Stimulated activated CD4-positive, alpha-beta T cell treated with anti-CD3 and anti-CD28 coated beads, Interleukin-12 subunit alpha, Interleukin-12 subunit beta, amount 100 ng/mL, for 48 hours (primary cell): ENCODE results near the gene CNIH4.
"Not testable (repeated sequence)": the region's sequence is repeated elsewhere in the genome, so short reads cannot be mapped to it uniquely, and the experiment has no call there.

Experiments used
- DNase-seq, 3 donors: peaks; one replicate each; pipeline ENCODE4 v3.0.0-alpha.2; 2020; ENCODE audit warnings: low read depth in 2 of 3, low spot score in 1 of 3

CNIH4 gene

DNA sequence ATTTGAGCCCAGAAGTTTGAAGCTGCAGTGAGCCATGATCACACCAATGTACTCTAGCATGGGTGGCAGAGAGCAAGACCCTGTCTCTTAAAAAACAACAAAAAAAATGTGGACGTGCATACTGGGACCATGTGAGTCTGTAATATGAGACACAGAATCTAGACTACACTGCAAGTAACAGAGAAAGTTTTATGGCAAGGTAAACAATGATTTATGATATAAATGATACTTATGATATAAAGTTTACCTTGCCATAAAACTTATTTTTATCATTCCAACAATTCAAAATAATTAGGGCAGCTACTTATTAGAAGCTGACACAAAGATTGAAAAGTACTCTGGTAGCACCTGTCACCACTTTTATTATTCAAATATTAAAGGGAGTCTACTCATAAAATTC, 43.2 kb downstream of the CNIH4 start:
- no peak for DNase-seq

DNA sequence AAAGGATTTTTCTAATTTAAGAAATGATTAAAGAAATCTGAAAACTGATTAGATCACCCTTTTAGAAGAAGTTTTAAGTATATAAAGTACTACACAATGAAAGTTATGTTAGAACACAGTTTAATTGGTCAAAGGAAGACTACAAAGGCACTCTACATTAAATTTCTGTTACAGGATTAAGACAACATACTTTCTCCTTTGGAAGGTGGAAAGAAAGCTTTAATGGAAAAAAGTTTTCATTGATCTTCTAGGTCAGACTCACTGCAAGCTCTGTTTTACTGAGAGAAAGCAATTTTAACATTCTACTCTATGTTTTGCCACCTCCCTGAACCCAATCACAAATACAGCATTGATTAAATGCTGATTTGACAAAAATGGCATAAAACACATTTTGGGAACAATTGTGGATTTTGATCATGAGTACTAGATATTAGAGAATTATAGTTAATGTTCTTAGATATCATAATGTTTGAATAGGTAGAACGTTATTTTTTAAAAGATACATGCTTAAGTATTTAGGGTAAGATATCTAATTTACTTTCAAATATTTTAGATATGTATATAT, 45.9 kb downstream of the CNIH4 start:
- DNase-seq = no peak

DNA sequence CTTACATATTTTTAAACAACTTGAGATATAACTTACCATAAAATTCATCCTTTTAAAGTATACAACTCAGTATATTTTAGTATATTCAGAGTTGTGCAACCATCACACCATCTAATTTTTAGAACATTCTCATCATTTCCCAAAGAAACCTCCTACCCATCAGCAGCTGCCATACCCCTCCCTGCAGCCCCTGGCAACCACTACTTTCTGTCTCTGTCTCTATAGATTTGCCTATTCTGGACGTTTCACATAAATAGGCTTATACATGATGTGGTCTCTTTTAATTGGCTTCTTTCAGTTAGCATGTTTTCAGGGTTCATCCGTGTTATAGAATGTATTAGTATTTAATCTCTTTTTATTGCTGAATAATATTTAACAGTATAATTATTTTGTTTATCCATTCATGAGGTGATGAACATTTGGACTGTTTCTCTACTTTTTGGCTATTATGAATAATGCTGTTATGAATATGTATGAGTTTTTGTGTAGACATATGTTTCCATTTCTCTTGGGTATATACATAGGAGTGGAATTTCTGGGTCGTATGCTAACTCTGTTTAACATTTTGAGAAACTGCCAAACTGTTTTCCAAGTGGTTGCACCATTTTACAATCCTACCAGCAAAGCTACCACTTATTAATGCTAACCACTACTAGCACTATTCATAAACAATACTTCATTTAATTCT, 48.4 kb downstream of the CNIH4 start:
- DNase-seq = no peak

DNA sequence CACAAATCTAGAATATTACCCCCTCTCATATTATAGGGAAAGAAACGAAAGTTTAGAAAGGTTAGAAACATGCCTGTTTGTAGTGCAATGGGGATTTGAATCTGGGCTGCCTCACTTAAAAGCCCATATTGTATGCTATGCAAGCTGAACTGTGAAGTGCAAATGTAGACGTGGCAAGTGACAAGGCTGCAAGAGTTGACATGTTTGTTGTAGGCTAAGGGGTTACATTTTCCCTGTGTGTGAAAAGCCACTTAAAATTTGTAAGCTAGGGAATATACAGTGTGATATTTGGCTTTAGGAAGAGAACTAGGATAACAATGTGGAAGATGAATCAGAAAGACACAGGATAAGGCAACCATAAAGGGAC, 48.9 kb downstream of the CNIH4 start:
- no peak for DNase-seq

DNA sequence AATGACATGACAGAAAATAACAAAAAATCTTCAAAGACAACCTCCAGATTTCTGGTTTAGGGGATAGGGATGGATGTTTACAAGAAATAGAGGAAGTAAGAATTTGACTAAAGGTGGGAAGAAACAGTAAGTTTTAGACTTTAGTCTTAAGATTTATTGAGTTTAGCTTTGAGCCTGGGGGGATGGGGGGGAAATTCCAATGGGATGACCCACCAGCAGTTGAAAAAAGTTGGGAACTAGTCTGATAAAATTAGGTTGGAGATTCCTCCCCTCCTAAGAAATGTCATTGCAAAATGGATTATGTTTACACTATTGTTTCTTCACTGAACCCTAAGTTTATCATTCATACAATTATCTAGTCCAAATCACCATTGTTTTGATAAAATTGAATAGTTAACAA, 49.5 kb downstream of the CNIH4 start:
- DNase-seq = no peak

DNA sequence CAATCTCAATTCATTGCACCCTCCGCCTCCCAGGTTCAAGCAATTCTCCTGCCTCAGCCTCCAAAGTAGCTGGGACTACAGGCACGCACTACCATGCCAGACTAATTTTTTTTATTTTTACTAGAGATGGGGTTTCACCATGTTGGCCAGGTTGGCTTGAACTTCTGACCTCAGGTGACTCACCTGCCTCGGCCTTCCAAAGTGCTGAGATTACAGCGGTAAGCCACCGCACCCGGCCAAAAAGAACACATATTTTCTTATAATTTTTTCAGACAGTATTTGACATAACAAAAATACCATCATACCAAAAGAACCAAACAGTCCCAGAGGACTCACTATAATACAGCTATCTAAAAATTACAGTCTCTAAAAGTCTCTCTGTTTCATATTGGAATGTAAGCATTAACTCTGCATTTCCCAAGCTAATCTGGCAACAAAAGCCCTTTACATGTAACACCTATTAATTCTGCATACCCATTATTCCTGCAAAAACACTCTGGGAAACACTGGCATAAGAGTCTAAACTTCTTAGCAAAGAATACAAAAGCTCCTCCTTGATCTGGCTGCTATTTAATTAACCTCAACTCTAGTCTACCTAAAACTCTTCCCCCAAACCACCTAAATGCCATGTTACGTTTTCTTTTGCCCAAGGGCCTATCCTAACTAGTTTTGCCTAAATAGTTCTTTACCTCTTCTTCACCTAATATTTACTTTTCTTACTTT, 51.1 kb downstream of the CNIH4 start:
- no peak for DNase-seq

DNA sequence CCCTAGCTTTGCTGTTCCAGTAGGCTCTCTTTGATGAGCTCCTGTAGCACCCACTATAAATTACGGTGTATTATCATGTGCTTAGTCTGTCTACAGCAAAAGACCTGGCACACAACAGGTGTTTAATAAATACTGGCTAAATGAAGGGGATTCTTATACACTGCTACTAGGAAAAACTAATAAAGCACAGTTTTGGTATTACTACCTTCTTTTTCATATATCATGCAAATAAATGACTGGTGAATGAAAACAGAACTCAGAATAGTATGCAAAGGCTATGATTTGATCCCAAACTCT, 51.6 kb downstream of the CNIH4 start:
- DNase-seq = no peak

DNA sequence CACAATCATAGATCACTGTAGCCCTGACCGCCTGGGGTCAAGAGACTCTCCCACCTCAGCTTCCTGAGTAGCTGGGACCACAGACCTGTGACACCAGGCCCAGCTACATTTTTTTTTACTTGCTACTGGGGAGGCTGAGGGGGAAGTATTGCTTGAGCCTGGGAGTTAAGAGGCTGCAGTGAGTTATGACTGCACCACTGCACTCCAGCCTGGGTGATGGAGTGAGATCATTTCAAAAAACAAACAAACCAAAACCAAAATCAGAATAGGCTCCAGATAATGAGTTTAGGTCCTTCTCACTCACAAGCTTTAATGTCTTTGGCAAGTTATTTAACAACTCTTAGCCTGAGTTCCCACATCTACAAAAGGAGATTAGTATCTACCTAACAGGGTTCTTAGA, 55.1 kb downstream of the CNIH4 start:
- no peak for DNase-seq

DNA sequence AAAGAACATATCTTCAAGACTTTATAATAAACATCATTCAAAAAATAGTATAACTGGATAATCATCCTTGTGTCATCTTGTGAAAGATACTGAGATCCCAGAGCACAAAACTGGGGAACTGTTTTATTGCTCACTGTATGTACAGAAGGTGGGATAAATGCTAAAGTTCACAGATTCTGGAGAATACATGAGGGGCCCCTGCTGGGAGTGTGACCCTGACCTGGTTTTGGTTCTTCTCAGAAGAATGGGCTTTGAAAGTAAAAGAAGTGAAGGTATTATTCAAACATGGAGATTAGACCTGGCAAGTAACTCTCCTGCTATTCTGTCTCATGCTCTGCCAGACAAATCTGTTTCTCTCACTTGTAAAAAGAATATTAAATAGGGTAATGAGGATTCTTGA, 63.4 kb downstream of the CNIH4 start:
- DNase-seq = no peak

DNA sequence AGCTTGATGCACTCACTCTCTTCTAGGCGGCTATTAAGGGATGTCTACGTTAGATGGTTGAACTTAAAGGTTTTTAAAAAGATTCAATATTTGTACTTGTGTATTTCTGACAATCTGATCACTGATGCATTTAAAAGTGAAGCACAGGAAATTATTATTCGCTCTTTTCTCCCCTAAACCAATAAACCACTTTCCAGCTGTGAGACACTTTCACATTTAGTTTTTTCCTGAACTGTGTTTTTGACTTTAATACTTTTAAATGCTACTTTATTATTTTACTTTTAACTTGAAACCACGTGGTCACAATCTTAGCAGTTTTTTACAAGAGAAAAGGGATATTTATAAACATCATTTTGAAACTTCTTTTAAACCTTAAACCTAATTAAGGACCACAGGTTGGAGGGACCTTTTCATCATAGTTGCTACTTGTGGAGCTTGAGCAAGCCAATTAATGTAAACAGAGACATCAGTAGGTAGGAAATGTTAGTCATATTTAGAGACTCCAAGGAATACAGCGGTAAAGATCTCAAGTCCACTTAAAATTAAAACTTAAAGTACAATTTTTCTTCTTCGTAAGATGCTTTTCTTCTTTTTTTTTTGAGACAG, 68.7 kb downstream of the CNIH4 start:
- DNase-seq = no peak

DNA sequence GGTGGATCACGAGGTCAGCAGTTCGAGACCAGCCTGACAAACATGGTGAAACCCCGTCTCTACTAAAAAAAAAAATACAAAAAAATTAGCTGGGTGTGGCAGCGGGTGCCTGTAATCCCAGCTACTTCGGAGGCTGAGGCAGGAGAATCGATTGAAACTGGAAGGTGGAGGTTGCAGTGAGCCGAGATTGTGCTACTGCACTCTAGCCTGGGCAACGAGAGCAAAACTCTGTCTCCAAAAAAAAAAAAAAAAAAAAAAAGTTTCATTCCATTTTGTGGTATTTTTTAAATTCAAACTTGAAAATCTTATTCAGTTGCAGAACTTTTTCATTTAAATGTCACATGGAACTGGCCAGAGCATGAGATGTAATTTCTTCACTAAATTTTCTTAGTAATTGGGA, 70.2 kb downstream of the CNIH4 start:
- not testable (repeated sequence) for DNase-seq

DNA sequence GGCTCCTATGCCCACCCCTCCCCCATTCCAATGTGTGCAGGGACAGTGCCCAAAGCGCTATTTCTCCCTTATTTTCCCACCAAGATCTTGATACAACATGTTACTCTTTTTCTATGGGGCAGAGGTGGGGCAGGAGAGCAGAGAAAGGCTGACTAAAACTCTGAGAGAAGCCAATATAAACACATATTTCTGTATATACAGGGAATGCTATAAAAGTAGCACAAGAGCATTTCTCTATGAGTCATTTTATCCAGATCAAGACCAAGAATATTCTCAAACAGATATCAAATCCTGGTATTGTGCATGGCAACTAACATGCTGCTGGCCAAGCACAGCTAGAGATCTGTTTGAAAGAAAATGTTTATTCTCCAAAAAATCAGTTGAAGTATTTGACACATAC, 70.7 kb downstream of the CNIH4 start:
- no peak for DNase-seq

DNA sequence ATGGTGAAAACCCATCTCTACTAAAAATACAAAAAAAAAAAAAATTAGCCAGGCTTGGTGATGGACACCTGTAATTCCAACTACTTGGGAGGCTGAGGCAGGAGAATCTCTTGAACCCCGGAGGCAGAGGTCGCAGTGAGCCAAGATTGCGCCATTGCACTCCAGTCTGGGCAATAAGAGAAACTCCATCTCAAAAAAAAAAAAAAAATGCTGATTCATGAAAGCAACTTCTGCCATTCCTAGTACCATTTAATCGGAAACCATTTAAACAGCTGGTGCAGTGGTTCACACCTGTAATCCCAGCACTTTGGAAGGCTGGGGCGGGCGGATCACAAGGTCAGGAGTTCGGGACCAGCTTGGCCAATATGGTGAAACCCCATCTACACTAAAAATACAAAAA, 72.0 kb downstream of the CNIH4 start:
- not testable (repeated sequence) for DNase-seq
